Ovary (tissue), 3 donors: ENCODE results near the gene COL15A1.

ENCODE experiments used
- EP300 ChIP-seq: sonication (generic); formaldehyde crosslinking; IDR thresholded peaks from one replicate; pipeline ENCODE4 v1.6.1; 2017; ENCODE audit warnings: antibody characterized with exemption
- TF ChIP-seq, protein P1 (sequence below), 3 donors: fragments of 450-650 bp in 2 of 3; fragments of 200-600 bp in 1 of 3; IDR thresholded peaks; one replicate each; pipeline versions ENCODE4 v1.5.1 to v1.8.0; 2016 to 2022; ENCODE audit warnings: antibody characterized with exemption in 3 of 3, mild to moderate bottlenecking in 1 of 3
- donor health status: DM: no; HTN: no; CAD: no.

DNA sequence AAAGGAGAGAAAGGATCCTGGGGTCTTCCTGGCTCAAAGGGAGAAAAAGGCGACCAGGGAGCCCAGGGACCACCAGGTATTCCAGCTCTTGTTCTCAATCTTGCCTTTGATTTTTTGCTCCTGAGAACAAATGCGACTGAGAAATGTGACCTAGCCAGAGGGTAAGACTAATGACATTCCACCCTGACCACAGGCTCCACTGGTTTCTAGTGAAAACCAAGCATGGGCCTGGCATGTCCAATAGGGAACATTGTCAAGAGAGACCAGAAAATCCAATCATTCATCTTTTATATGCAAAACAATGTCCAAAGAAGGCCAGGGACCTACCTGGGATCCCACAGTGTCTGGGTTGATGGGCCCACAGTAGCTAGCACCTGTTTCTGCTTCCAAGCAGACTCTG, 110.9 kb downstream of the COL15A1 start:
- no peak for TF ChIP-seq EP300
- TF ChIP-seq, protein P1, sequence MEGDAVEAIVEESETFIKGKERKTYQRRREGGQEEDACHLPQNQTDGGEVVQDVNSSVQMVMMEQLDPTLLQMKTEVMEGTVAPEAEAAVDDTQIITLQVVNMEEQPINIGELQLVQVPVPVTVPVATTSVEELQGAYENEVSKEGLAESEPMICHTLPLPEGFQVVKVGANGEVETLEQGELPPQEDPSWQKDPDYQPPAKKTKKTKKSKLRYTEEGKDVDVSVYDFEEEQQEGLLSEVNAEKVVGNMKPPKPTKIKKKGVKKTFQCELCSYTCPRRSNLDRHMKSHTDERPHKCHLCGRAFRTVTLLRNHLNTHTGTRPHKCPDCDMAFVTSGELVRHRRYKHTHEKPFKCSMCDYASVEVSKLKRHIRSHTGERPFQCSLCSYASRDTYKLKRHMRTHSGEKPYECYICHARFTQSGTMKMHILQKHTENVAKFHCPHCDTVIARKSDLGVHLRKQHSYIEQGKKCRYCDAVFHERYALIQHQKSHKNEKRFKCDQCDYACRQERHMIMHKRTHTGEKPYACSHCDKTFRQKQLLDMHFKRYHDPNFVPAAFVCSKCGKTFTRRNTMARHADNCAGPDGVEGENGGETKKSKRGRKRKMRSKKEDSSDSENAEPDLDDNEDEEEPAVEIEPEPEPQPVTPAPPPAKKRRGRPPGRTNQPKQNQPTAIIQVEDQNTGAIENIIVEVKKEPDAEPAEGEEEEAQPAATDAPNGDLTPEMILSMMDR (IDR thresholded peaks at IDR 0.05): no peak
